Measurements from ENCODE around the gene ZNF616.
"Not testable (repeated sequence)": the region's sequence is repeated elsewhere in the genome, so short reads cannot be mapped to it uniquely, and the experiment has no call there.

The ZNF616 gene

GRCh38 chr19:52102782-52103181 lies 37.0 kb downstream of the ZNF616 start:
- no peak for DNase-seq

- no peak for DNase-seq
These were observed 37.7 kb downstream of the ZNF616 start for GRCh38 chr19:52101866-52102562.

GRCh38 chr19:52099497-52100138 lies 40.1 kb downstream of the ZNF616 start:
- DNase-seq, result no peak

- DNase-seq, result not testable (repeated sequence)
These were observed 43.3 kb downstream of the ZNF616 start for GRCh38 chr19:52096416-52096815.

GRCh38 chr19:52095172-52096014 lies 44.3 kb downstream of the ZNF616 start, which contains the start of gene ZNF841:
Gene ZNF841 (minus strand): TSS chr19:52095765. CDS start chr19:52084801, 10,964 bp downstream.
- DNase-seq, result peak; percentile 6

GRCh38 chr19:52094526-52095130 lies 45.1 kb downstream of the ZNF616 start:
- no peak for DNase-seq

GRCh38 chr19:52086481-52086880 lies 53.3 kb downstream of the ZNF616 start:
- DNase-seq, result no peak

- DNase-seq, result no peak
These were observed 69.2 kb downstream of the ZNF616 start for GRCh38 chr19:52070496-52070895.

GRCh38 chr19:52069653-52070052 lies 70.1 kb downstream of the ZNF616 start:
- DNase-seq, result no peak

- DNase-seq, result no peak
These were observed 73.4 kb downstream of the ZNF616 start for GRCh38 chr19:52066258-52066863.

- DNase-seq, result no peak
These were observed 74.3 kb downstream of the ZNF616 start for GRCh38 chr19:52065399-52065798.

All from NCI-H1694 treated with DMSO at 0.1 percent for 48 hours (cell line).